H1 (cell line): ENCODE measurements around the gene GOLIM4. TPM values are rescaled to one million over a fixed set of nuclear protein-coding genes. Genes with fewer than 3 reads are reported as not detected.

Source experiments
- CTCF ChIA-PET: fragments of 300-600 bp; sonication (Branson Sonifier 250); formaldehyde crosslinking; loops from one replicate; lab custom pipeline; 2021; ENCODE audit not compliant: partially characterized antibody; lab: Charles Lee
- POLR2A ChIA-PET: fragments of 300-600 bp; sonication (Branson Sonifier 250); formaldehyde crosslinking; loops from one replicate; lab custom pipeline; 2021; ENCODE audit warnings: inconsistent platforms; ENCODE audit not compliant: partially characterized antibody; lab: Charles Lee
- DNase-seq, 2 experiments: peaks; one replicate each; pipeline versions ENCODE4 v3.0.0 to v3.0.0-alpha.2; 2010 to 2022; ENCODE audit warnings: low spot score in 2 of 2, low read depth in 1 of 2, mixed read lengths in 1 of 2
- FAIRE-seq: peaks from 2 replicates; lab custom pipeline; 2011; peaks lifted over from hg19 to GRCh38; lab: Jason Lieb, UNC
- H2AFZ ChIP-seq: 2 replicates; pipeline ENCODE4 v1.8.1; 2012; ENCODE audit warnings: low read length, inconsistent platforms
- H2AK5ac ChIP-seq: 2 replicates; pipeline ENCODE4 v1.6.1; 2013; ENCODE audit warnings: low read depth, low read length
- H2BK120ac ChIP-seq: replicated peaks from 2 replicates; pipeline ENCODE3; 2013; ENCODE audit warnings: low read depth, low read length, inconsistent platforms
- H2BK12ac ChIP-seq: 2 replicates; pipeline ENCODE4 v1.6.1; 2013; ENCODE audit warnings: low read depth, low read length
- H2BK15ac ChIP-seq: 2 replicates; pipeline ENCODE4 v1.6.1; 2013; ENCODE audit warnings: low read length
- H2BK20ac ChIP-seq: 2 replicates; pipeline ENCODE4 v1.6.1; 2013; ENCODE audit warnings: low read length
- H2BK5ac ChIP-seq: 2 replicates; pipeline ENCODE4 v1.6.1; 2013; ENCODE audit warnings: low read depth, low read length
- H3K14ac ChIP-seq: 2 replicates; pipeline ENCODE4 v1.6.1; 2013; ENCODE audit warnings: inconsistent platforms; ENCODE audit not compliant: insufficient read length
- H3K18ac ChIP-seq: 2 replicates; pipeline ENCODE4 v1.6.1; 2013; ENCODE audit warnings: low read length; ENCODE audit errors: extremely low read depth
- H3K23ac ChIP-seq: 2 replicates; pipeline ENCODE4 v1.6.1; 2013; ENCODE audit warnings: inconsistent platforms; ENCODE audit not compliant: insufficient read length
- H3K23me2 ChIP-seq: 2 replicates; pipeline ENCODE4 v1.6.1; 2013; ENCODE audit warnings: low read depth, low read length
- H3K27ac ChIP-seq: 2 replicates; pipeline ENCODE4 v1.6.1; 2011; ENCODE audit warnings: low read depth, low read length, inconsistent platforms
- H3K27me3 ChIP-seq, 4 experiments: replicated peaks in 1 of 4; 1 replicate in 1 of 4; 2 replicates in 3 of 4; pipeline versions ENCODE4 v1.6.1 to v1.8.1; 2011 to 2013; ENCODE audit warnings: low read length in 3 of 4, mild to moderate bottlenecking in 3 of 4, inconsistent platforms in 2 of 4, mixed read lengths in 2 of 4, moderate library complexity in 1 of 4; ENCODE audit not compliant: control insufficient read depth in 3 of 4, insufficient read depth in 3 of 4; ENCODE audit errors: extremely low read depth in 1 of 4
- H3K36me3 ChIP-seq, 4 experiments: 2 replicates each; pipeline versions ENCODE4 v1.6.1 to v1.8.1; 2011 to 2013; ENCODE audit warnings: mild to moderate bottlenecking in 4 of 4, low read length in 3 of 4, moderate library complexity in 2 of 4, control low read depth in 1 of 4, inconsistent platforms in 1 of 4; ENCODE audit not compliant: insufficient read depth in 4 of 4, control insufficient read depth in 2 of 4
- H3K4ac ChIP-seq: replicated peaks from 2 replicates; pipeline ENCODE3; 2013; ENCODE audit warnings: low read length, low read depth, mixed read lengths, inconsistent platforms; ENCODE audit not compliant: insufficient read length
- H3K4me1 ChIP-seq, 4 experiments: replicated peaks in 1 of 4; 1 replicate in 1 of 4; 2 replicates in 3 of 4; pipeline versions ENCODE4 v1.6.1 to v1.8.1; 2011 to 2013; ENCODE audit warnings: low read length in 3 of 4, inconsistent platforms in 2 of 4, mixed read lengths in 1 of 4; ENCODE audit not compliant: insufficient read depth in 4 of 4, control insufficient read depth in 3 of 4
- H3K4me2 ChIP-seq, 2 experiments: 2 replicates each; pipeline versions ENCODE4 v1.6.1 to v1.8.1; 2011 to 2013; ENCODE audit warnings: low read depth in 2 of 2, low read length in 2 of 2, control low read depth in 1 of 2, inconsistent platforms in 1 of 2, mild to moderate bottlenecking in 1 of 2; ENCODE audit not compliant: insufficient read depth in 1 of 2
- H3K4me3 ChIP-seq, 4 experiments: fragments of 200-600, 300-600 bp in 1 of 4; sonication (generic), shearing (Covaris generic), sonication (Bioruptor Twin) in 1 of 4; 2 replicates each; pipeline versions ENCODE4 v1.5.1 to v1.8.1; 2011 to 2016; ENCODE audit warnings: low read length in 4 of 4, low read depth in 3 of 4, control low read depth in 2 of 4, inconsistent platforms in 2 of 4, mild to moderate bottlenecking in 2 of 4, mixed read lengths in 1 of 4, moderate library complexity in 1 of 4; ENCODE audit not compliant: insufficient read depth in 2 of 4; ENCODE audit errors: extremely low read depth in 1 of 4
- H3K56ac ChIP-seq: replicated peaks from 2 replicates; pipeline ENCODE3; 2013; ENCODE audit warnings: low read depth, mild to moderate bottlenecking, mixed read lengths, low read length, inconsistent platforms; ENCODE audit not compliant: insufficient read length
- H3K79me1 ChIP-seq: 2 replicates; pipeline ENCODE4 v1.6.1; 2013; ENCODE audit warnings: low read depth, low read length, control low read depth
- H3K79me2 ChIP-seq, 2 experiments: 2 replicates each; pipeline versions ENCODE4 v1.6.1 to v1.8.1; 2012 to 2013; ENCODE audit warnings: low read length in 2 of 2, mild to moderate bottlenecking in 2 of 2, inconsistent platforms in 1 of 2; ENCODE audit not compliant: insufficient read depth in 2 of 2, control insufficient read depth in 1 of 2
- H3K9ac ChIP-seq, 4 experiments: replicated peaks in 1 of 4; 1 replicate in 1 of 4; 2 replicates in 3 of 4; pipeline versions ENCODE4 v1.6.1 to v1.8.1; 2011 to 2013; ENCODE audit warnings: low read depth in 3 of 4, low read length in 3 of 4, control low read depth in 2 of 4, mild to moderate bottlenecking in 2 of 4, moderate library complexity in 2 of 4, inconsistent platforms in 1 of 4; ENCODE audit errors: extremely low read depth in 1 of 4
- H3K9me3 ChIP-seq, 2 experiments: 2 replicates each; pipeline versions ENCODE4 v1.6.1 to v1.8.1; 2012 to 2013; ENCODE audit warnings: mild to moderate bottlenecking in 2 of 2, moderate library complexity in 2 of 2, control low read depth in 1 of 2, inconsistent platforms in 1 of 2, low read depth in 1 of 2, low read length in 1 of 2, mixed read lengths in 1 of 2; ENCODE audit not compliant: insufficient read depth in 2 of 2
- H4K20me1 ChIP-seq, 2 experiments: replicated peaks in 1 of 2; 2 replicates each; pipeline versions ENCODE3 to v1.8.1; 2011 to 2013; ENCODE audit warnings: inconsistent platforms in 2 of 2, low read length in 2 of 2, mild to moderate bottlenecking in 1 of 2; ENCODE audit not compliant: insufficient read depth in 2 of 2, control insufficient read depth in 1 of 2
- H4K5ac ChIP-seq: 2 replicates; pipeline ENCODE4 v1.6.1; 2013; ENCODE audit warnings: low read length, low read depth, mixed read lengths, inconsistent platforms; ENCODE audit not compliant: insufficient read length
- H4K8ac ChIP-seq: 2 replicates; pipeline ENCODE4 v1.8.0; 2013; ENCODE audit warnings: mild to moderate bottlenecking, moderate library complexity, low read length, inconsistent platforms; ENCODE audit not compliant: insufficient read depth; ENCODE audit errors: extremely low read depth
- H4K91ac ChIP-seq: replicated peaks from 2 replicates; pipeline ENCODE3; 2013; ENCODE audit warnings: low read length, mixed read lengths, inconsistent platforms; ENCODE audit not compliant: insufficient read length
- CHD2 ChIP-seq: IDR thresholded peaks from 2 replicates; pipeline ENCODE4 v1.6.1; 2012; ENCODE audit warnings: low read length, improper control_type of control experiment
- MAFK ChIP-seq: IDR thresholded peaks from 2 replicates; pipeline ENCODE4 v1.6.1; 2012; ENCODE audit warnings: low read depth, mild to moderate bottlenecking, improper control_type of control experiment, low read length
- WGBS, 2 experiments: shearing (Covaris generic) in 1 of 2; methylation state at CpG; one replicate each; pipeline versions ENCODE4 v1.1.6 to v1.1.7; 2013 to 2015; ENCODE audit warnings: low lambda C conversion rate in 2 of 2, mixed read lengths in 2 of 2, inconsistent platforms in 1 of 2, low coverage in 1 of 2, missing lambda C conversion rate in 1 of 2; ENCODE audit not compliant: insufficient replicate concordance in 2 of 2, insufficient coverage in 1 of 2, insufficient read length in 1 of 2; ENCODE audit errors: extremely low coverage in 1 of 2, missing lambda C conversion rate in 1 of 2; 5-methylcytosine and 5-hydroxymethylcytosine counted together
- polyA plus RNA-seq, 7 experiments: library from polyadenylated mRNA; depleted of rRNA in 3 of 7; stranded (reverse) in 5 of 7; unstranded in 2 of 7; fragments of >200 nt in 5 of 7; fragments of 200-250 nt in 2 of 7; gene quantifications; 1 replicate in 5 of 7; 2 replicates in 1 of 7; 4 replicates in 1 of 7; pipeline versions ENCODE4 v1.2.1 to v1.2.3, GENCODE V29; 2011 to 2013; ENCODE audit warnings: missing spikeins in 2 of 7, mixed read lengths in 2 of 7
- total RNA-seq: library from RNA; stranded (reverse); fragmentation: NEBNext Ultra II Directional; extraction: Animal tissue kit (Norgen Biotek cat#: 25700); gene quantifications from 2 replicates; pipeline ENCODE4 v1.2.1, GENCODE V29; 2021

GOLIM4 gene
- total and polyA plus RNA-seq, 2 of the 8 experiments (the other 6 are each of a cell fraction or from before 2014, with no cell fraction given): 5.6 to 29.7 TPM

- Histone ChIP-seq H2BK5ac (no peak overlapping the region), H3K27me3 (no peaks in the 10 kb centered on the region), H3K4ac (no peak overlapping the region), H3K27ac (no peak overlapping the region), H3K18ac (no peak overlapping the region), H3K4me2 (no peak overlapping the region), H3K56ac (no peak overlapping the region), H2BK12ac (no peak overlapping the region), H2AK5ac (no peak overlapping the region), H4K91ac (no peak overlapping the region), H3K4me3 (no peak overlapping the region), H3K4me1 (no peaks in the 10 kb centered on the region), H3K79me1 (no peaks in the 10 kb centered on the region; the same call in 1 of the 2 replicates), H4K8ac (no peak overlapping the region), H2BK15ac (no peak overlapping the region), H3K79me2 (peaks cover 0 to 12% of the 10 kb centered on the region in 2 experiments; a peak in 2 of 4 replicates), H2BK120ac (no peak overlapping the region), H3K23ac (no peak overlapping the region), H4K20me1 (no peaks in the 10 kb centered on the region), H3K14ac (no peak overlapping the region), H3K36me3 (no peaks in the 10 kb centered on the region; a peak in 2 of 8 replicates), H2AFZ (no peak overlapping the region), H3K9ac (no peak overlapping the region), H3K23me2 (no peaks in the 10 kb centered on the region), H3K9me3 (peaks cover 4 to 8% of the 10 kb centered on the region in 2 experiments; a peak in 2 of 4 replicates), H4K5ac (no peak overlapping the region), H2BK20ac (no peak overlapping the region)
- DNase-seq (no peak), FAIRE-seq (no peak)
- 87% methylated on average over 2 of the region's 2 CpGs; no CpG with 5 or more reads in 1 of the 2 experiments for WGBS, 2 experiments
- POLR2A ChIA-PET: no interaction called here
- CTCF ChIA-PET: interaction anchor here (0.8 to 1.3 kb wide), 6 partner anchors 9 to 788 kb away, joined by 3 to 6 read pairs (median 4); no protein-coding TSS in a partner anchor
- peak; percentile 100 for TF ChIP-seq MAFK
- TF ChIP-seq CHD2: no peak
Observed at GRCh38 chr3:168058481-168058880, 37.2 kb downstream of the GOLIM4 start.
